Astrocyte (in vitro differentiated cells and primary cell): ENCODE results near the gene CHCHD5.

ENCODE experiments used
- EZH2 ChIP-seq: IDR thresholded peaks from 2 replicates; pipeline ENCODE4 v1.6.1; 2012; ENCODE audit warnings: mild to moderate bottlenecking, low read length, inconsistent platforms; ENCODE audit not compliant: insufficient read depth
- TF ChIP-seq, protein P1 (sequence below): IDR thresholded peaks from 2 replicates; pipeline ENCODE4 v1.5.1; 2011; ENCODE audit warnings: low read depth, mild to moderate bottlenecking, inconsistent platforms, low read length, moderate library complexity; ENCODE audit not compliant: insufficient read depth

- TF ChIP-seq, protein P1, sequence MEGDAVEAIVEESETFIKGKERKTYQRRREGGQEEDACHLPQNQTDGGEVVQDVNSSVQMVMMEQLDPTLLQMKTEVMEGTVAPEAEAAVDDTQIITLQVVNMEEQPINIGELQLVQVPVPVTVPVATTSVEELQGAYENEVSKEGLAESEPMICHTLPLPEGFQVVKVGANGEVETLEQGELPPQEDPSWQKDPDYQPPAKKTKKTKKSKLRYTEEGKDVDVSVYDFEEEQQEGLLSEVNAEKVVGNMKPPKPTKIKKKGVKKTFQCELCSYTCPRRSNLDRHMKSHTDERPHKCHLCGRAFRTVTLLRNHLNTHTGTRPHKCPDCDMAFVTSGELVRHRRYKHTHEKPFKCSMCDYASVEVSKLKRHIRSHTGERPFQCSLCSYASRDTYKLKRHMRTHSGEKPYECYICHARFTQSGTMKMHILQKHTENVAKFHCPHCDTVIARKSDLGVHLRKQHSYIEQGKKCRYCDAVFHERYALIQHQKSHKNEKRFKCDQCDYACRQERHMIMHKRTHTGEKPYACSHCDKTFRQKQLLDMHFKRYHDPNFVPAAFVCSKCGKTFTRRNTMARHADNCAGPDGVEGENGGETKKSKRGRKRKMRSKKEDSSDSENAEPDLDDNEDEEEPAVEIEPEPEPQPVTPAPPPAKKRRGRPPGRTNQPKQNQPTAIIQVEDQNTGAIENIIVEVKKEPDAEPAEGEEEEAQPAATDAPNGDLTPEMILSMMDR: no peak
- TF ChIP-seq EZH2: no peak
Observed at GRCh38 chr2:112606547-112606946, 22.1 kb downstream of the CHCHD5 start.
